Measurements from ENCODE around the gene ELAVL4.

The ELAVL4 gene

DNA sequence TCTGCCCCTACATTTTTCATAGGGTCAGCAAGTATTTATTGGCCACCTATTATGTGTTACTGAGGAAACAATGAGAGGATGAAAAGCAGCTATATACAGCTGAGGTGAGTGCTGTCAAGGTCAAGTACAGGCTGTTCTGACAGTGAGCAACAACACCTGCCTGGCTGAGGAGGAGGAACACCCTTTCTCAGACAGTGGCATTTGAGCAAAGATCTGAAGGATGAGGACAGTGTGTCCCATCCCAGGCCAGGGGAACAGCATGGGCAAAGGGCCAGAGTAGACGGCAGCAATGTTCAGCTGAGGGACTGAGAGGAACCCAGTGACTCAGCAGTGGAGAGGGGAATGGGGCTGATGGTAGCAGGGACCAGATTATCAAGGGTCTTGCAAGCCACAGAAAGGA, 101.0 kb downstream of the ELAVL4 start:
- DNase-seq (ENCODE audit: low read depth), result no peak
- TF ChIP-seq, protein P1, sequence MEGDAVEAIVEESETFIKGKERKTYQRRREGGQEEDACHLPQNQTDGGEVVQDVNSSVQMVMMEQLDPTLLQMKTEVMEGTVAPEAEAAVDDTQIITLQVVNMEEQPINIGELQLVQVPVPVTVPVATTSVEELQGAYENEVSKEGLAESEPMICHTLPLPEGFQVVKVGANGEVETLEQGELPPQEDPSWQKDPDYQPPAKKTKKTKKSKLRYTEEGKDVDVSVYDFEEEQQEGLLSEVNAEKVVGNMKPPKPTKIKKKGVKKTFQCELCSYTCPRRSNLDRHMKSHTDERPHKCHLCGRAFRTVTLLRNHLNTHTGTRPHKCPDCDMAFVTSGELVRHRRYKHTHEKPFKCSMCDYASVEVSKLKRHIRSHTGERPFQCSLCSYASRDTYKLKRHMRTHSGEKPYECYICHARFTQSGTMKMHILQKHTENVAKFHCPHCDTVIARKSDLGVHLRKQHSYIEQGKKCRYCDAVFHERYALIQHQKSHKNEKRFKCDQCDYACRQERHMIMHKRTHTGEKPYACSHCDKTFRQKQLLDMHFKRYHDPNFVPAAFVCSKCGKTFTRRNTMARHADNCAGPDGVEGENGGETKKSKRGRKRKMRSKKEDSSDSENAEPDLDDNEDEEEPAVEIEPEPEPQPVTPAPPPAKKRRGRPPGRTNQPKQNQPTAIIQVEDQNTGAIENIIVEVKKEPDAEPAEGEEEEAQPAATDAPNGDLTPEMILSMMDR (conservative IDR thresholded peaks at IDR 0.05; ENCODE audit: low read depth, low read length), result no peak
- H3K4me3 ChIP-seq (ENCODE audit: low read depth, low read length), result no peak overlapping the region

DNA sequence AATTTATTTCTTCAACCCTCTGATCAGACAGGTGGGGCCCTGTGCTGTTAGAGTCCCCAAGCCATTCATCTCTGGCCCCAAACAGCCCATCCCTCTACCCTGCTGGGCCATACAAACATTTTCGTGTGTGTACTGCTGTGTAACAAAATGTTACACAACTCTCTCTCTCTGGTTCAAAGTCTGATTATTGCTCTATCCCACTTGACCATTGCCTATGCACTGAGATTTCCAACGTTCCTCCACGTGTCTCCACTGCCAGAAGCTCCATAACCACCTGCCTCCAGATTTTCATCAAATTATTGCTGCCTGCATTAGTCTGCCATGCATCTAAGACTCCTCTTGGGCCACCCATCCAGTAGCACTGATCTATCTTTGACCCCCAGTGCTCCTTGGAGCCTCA, 104.8 kb downstream of the ELAVL4 start:
- H3K4me3 ChIP-seq (ENCODE audit: low read depth, low read length), result no peak overlapping the region
- no peak for DNase-seq (ENCODE audit: low read depth)
- TF ChIP-seq, protein P1 (conservative IDR thresholded peaks at IDR 0.05; ENCODE audit: low read depth, low read length), result no peak

DNA sequence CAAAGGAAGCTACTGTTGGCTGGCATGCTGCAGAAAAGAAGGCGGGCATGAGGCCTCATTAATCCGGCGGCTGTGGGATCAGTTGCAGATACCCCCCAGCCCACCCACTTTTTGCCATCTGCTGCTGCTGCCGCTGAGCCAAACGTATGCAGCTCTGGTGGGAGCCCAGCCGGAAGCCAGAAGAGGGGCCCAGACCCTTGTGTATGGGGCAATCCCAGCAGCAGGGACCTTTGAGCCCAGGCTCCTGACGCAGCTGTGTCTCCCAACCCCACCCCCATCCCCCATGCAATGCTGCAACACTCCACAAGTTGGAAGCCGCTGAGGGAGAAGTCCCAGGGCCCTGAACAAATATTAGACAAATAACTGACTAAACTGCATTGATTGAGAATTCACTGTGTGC, 106.0 kb downstream of the ELAVL4 start:
- TF ChIP-seq, protein P1 (conservative IDR thresholded peaks at IDR 0.05; ENCODE audit: low read depth, low read length), result no peak
- DNase-seq (ENCODE audit: low read depth), result no peak
- H3K4me3 ChIP-seq (ENCODE audit: low read depth, low read length), result no peak overlapping the region

DNA sequence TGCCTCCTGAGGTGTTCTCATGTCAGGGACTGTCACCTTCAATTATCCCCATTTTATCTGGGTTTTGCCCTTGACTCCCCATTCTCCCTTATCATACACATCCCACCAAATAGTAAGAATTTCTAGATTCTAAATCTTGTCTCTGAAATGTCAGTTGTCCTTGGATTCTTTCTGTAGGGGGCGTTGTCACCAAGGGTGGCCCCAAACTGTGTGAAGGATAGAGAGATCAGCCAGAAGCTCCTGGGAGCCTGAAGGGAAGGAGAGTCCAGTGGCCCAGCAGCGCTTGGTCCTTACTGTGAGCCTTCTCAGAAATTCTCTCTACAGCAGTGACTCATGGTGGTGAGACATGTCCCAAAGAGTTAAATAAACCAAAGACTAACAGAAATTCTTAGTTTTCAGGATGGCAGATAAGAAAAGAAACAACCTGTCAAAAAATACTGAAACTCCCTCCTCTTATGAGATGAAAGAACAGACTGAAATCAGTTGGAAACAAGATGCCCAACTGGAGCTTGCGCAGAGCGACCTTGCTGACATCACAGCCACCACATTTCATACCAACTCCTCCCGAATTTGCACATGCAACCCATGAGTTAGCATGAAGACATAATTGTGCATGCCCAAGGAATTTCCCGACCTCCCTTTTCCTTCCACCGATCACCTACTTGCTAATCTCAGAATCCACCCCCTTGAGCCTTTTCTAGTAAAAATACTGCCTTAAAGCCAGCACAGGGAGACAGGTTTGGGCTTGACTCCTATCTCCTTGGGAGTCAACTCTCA, 109.8 kb downstream of the ELAVL4 start:
- no peak for DNase-seq (ENCODE audit: low read depth)
- no peak overlapping the region for H3K4me3 ChIP-seq (ENCODE audit: low read depth, low read length)
- TF ChIP-seq, protein P1 (conservative IDR thresholded peaks at IDR 0.05; ENCODE audit: low read depth, low read length), result no peak

DNA sequence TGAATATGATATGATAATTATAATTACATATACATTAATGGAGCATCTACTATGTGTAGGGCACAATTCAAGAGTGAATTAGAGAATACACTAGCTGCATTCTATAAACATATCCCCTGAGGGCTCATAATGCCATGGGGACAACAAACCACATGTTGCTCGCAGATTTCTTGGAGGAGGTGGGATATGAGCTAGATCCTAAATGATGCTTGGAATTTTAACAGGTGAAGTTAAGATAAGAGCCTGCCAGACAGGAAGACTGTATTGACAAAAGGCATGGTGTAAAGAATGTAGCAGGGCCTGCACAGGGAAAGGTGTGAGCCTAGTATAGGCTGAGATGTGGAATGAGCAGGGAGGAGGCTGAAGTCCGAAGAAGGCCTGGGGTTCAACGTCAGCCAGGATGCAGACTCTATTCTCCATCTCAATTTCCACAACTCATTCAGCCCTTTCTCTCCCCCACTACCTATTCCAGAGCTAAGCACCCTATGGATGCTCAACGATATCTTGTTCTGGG, 120.2 kb downstream of the ELAVL4 start:
- no peak overlapping the region for H3K4me3 ChIP-seq (ENCODE audit: low read depth, low read length)
- no peak for DNase-seq (ENCODE audit: low read depth)
- TF ChIP-seq, protein P1 (conservative IDR thresholded peaks at IDR 0.05; ENCODE audit: low read depth, low read length), result no peak

DNA sequence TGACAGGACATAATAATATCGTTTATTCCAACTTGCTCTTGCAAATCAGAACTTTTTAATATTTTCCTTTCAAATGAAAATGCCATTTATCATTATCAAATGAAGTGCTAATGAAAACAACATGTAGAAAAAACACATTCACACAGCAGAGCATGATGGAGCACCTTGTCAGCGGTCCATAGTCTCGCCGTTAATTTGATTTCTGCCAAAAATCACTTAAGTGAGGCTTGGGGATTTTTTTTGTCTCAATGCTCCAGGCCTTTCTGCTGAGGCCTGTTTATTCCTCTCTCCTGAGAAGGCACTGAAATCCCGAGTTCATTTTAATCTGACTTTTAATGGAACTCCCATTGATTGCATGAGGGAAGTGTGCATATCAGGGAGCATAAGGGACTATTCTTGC, 122.5 kb downstream of the ELAVL4 start:
- TF ChIP-seq, protein P1 (conservative IDR thresholded peaks at IDR 0.05; ENCODE audit: low read depth, low read length), result no peak
- no peak for DNase-seq (ENCODE audit: low read depth)

DNA sequence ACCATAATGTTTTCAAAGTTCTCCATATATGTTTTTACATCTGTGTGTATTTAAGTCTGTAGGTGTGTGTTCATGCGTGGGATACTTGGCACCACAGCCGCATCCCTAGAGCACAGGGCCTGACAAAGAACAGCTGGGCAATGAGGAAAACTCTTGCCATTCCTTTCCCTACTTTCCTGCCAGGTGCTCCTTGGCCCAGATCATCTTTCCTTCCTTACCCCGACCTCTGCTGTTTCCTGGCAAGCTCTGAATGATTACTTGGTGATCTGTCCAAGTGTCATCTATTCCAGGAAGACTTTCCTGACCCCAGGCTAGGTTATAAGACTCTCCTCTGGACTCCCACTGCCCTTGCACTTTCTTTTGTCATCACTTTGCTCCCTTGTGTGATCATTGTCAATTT, 123.6 kb downstream of the ELAVL4 start:
- DNase-seq (ENCODE audit: low read depth), result no peak
- no peak overlapping the region for H3K4me3 ChIP-seq (ENCODE audit: low read depth, low read length)
- TF ChIP-seq, protein P1 (conservative IDR thresholded peaks at IDR 0.05; ENCODE audit: low read depth, low read length), result no peak

More for the DNA sequence above, 122.5 kb downstream of the ELAVL4 start:
- H3K4me3 ChIP-seq (ENCODE audit: low read depth, low read length), result no peak overlapping the region
